ENCODE measurements around the gene RNF214.

Gene RNF214

GRCh38 chr11:117217141-117218084 is 15.1 kb upstream of the RNF214 start:
- DNase-seq (ENCODE audit: low read depth): no peak

GRCh38 chr11:117218133-117218915 is 14.1 kb upstream of the RNF214 start:
- DNase-seq (ENCODE audit: low read depth): no peak

DNA sequence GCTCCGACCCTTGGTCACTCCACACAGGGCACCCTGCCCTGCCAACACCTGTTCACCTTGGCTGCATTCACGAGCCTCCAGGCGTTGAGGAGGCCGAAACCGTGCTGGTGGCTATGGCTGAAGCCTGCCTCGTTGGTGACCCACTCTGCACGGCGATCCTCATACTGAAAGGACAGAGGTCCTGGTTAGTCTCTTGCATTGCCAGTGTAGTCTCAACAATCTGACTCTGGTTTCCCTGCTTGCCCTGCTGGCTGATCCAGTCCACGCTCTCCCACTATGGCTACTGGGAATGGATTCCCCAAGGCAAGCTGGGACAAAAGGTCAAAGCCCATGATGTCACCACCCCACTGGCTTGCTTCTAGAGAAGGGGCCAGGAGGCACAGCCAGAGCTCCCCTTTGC is 13.5 kb upstream of the RNF214 start:
- no peak for DNase-seq (ENCODE audit: low read depth)

GRCh38 chr11:117219455-117219854 is 13.0 kb upstream of the RNF214 start:
- DNase-seq (ENCODE audit: low read depth): no peak

GRCh38 chr11:117219995-117220394 is 12.5 kb upstream of the RNF214 start:
- DNase-seq (ENCODE audit: low read depth): no peak

GRCh38 chr11:117220568-117220967 is 11.9 kb upstream of the RNF214 start:
- DNase-seq (ENCODE audit: low read depth): no peak

GRCh38 chr11:117220999-117221774 is 11.3 kb upstream of the RNF214 start:
- DNase-seq (ENCODE audit: low read depth): no peak

DNA sequence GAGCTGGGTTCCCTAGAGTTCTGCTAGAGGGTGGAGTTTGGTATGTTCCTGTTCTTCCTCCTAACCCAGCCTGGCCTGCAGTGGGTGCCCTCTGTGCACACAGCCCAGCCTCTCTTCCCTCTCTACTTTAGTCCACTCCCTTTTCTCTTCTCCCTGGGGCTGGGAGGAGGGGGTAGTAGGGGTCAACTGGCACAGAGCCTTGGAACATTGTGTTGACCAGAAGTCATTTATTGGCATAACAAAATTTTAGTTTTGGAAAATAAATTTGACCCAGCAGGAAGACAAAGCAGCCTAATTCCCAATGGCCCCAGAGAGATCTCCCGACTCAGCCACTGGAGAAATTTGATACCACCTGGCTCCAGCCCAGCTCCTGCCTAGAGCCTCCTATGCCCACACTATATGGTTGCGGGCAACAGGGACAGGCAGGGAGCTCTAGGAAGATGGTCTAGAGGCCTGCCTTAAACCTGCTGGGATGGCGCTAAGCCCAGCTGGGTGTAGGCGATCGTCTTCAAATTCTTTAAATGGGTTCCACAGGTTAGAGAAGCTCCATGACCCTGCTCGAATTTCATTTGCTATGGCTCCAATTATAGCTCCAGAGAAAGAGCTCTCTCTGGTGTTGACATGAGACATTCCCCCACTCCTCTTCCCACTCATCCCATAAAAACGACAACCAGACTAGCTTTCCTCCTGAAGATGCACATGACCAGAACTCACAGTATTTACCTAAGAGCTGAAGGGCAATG is 10.5 kb upstream of the RNF214 start:
- DNase-seq (ENCODE audit: low read depth): no peak

- no peak for DNase-seq (ENCODE audit: low read depth)
These were observed 9.3 kb upstream of the RNF214 start for GRCh38 chr11:117222991-117223740.

DNA sequence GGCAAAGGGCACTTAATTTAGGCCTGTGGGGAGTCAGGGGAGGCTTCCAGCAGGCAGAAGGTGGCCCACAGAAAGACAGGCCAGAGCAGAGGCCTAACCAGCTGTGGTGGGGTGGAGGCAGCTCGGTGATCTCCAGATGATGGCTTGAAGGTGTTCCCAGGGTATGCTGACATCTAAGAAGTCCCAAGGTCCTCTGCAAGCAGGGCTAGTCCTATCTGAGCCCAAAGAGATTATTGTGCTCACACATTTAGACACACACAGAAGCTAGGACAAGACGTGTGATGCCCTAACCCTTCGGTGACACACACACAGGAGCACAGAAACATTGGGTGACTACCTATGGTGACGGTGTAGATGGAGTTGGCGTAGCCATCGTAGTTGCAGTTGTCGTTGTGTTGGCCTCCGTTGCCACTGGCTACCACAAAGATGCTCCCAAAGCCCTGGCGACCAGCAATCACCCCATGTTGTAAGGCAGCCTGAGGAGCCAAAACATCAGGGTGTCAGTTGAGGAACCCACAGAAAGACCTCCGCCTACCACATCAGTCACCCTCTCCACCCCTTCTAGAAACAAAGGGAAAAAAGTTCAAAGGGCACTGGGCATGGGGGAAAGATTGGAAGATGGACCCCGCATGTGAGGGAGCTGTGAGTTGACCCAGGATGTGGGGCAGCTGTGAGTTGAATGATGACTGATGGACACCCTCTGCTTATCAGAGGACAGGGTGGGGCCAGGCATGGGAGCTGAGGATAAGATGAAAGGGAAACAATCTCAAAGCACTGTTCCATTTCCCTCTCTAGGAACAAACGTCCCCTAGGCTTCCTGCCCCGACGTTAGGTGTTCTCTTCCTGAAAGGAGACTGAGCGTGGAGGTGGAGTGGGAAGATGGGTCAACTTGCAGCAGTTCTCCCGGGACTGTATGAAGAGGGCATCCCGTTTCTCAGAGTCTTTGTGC is 8.5 kb upstream of the RNF214 start:
- no peak for DNase-seq (ENCODE audit: low read depth)

DNA sequence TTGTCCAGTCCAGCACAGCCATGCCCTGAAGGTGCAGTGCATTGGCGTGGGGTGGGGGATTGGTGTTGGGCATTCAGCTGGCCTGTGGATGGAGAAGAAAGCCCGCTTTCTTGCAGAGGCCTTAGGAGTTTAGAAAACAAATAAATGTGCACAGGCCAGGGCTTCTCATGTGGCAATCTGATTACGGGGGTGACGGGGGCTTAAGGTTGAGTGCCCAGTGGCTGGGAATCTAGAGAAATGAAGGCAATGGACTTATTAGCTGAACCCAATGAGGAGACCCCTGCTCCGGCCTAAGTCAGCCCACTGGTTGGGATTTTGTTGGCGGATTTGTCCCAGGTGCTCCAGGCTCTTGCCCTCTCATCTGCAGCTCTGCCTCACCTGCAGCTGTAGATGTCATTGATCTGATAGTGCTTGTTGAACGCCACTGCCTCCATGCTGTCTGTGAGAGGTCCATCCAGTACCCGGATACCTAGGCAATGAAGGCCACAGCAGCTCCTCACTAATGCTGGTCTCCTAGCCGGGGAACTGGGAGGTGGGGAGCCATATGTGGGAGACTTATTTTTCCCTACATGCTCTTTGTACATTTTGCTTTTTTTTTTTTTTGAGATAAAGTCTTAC is 6.8 kb upstream of the RNF214 start:
- DNase-seq (ENCODE audit: low read depth): no peak

DNA sequence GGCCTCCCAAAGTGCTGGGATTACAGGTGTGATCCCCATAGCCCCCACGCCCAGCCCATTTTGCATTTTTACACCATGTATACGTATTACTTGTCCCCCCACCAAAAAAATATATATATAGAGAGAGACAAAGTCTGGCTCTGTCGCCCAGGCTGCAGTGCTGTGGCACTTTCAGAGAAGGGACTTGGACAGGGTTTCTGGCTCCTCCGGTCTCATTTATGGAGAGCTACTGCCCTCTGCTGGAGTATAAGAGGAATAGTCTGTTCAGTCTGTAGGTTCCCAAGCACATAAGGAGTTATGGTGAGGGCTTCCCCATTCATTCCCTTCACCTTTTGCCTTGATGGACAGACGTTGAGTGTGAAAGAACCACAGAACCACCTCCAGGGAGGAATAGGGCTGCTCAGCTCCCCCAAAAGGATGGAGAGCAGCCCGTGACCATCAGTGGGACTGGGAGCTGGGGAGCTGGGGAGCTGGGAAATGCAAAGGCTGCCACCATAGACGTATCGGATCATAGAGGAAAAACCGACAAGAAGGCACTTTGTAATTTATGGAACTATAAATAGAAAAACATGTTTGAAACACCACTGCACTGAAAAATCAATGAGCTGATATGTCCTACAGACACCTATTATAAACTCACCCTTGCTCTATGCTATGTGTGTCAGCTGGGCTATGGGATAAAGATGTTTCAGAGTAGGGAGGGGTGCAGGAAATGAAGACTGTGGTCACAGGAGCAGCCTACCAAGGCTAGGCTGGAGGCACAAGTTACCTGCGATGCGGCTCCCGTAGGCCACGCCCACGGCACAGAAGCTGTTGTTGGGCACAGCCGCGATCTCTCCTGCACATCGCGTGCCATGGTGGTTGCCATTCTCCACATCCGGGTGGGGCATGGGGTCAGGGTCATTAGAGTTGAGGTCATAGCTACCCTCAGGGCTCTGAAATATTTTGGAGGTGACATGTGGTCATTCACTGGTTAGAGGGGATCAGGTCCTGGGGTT is 5.8 kb upstream of the RNF214 start:
- no peak for DNase-seq (ENCODE audit: low read depth)

GRCh38 chr11:117228091-117228490 is 4.4 kb upstream of the RNF214 start:
- no peak for DNase-seq (ENCODE audit: low read depth)

DNA sequence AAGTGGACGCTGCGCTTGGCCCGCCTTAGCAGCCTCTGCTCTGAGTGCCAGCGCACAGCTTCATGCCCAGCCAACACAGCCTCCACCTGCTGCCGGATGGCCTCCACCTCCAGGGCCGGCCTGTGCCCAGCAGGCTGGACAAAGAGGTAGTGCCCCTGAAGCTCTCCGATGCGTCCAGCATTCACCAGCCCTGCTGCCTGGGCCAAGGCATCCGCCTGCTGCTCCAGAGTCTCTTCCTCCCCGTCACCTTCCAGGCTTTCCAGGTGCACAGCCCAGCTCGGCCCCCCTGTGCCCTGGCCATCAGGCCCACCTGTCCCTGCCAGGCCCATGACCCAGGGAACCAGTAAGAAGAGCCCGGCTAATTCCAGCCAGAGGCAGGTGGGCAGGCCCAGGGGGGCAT is 3.1 kb upstream of the RNF214 start:
- no peak for DNase-seq (ENCODE audit: low read depth)

DNA sequence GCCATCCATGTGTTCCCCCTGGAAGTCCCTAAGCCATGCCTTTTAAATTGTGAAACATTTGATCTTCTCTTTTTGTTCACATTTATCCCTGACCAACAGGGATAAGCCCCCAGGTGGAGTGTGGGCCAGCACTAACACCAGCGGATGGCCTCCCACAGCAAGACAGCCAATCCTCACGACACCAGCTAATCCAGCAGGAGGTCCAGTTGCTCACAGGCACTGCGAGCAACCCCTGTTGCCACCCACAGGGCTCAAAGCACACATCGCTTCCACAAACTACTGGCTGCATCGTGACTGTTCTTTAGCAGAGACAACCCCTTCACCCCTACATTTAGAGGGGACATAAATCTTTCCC is 2.6 kb upstream of the RNF214 start:
- no peak for DNase-seq (ENCODE audit: low read depth)

- DNase-seq (ENCODE audit: low read depth): no peak
These were observed 2.0 kb upstream of the RNF214 start for GRCh38 chr11:117230286-117230961.

DNA sequence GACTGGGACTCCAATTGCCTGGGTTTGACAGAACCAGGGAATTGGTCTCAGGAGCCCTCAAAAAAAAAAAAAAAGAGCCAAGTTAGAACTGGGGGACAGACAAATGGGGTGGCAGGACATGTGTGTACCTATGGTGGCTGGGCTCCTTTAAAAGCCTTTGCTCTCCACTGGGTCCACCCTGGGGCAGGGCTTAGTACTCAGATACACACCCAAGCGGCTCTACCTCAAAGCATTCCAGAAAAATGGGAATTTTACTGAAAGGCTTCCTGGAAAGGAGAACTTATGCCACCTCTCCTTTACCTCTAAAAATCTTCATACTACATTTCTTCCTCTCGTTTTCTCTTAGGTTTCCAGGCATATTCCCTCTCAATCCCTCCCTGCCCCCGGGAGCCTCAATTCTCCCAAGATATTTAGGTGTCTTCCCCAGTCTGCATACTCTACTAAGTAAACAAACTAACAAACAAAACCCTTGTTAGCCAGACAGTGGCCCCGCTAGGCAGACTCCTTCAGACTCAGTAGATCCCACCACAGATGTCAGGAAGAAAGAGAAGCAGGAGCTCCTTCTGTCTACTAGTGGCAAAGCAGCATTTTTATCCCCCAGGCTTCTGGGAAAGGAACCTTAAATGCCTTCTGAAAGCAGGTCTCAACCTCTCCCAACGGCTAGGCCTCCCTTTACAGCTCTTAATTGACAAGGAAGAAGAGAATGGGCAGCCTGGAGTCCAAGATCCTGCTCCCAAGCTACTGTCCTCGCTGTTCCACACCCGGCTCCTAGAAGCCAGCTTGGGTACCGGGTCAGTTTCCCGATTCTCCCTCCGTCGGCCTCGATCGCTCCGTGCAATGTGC is 1.3 kb upstream of the RNF214 start:
- DNase-seq (ENCODE audit: low read depth): no peak
